Activated CD4-positive, alpha-beta T cell treated with anti-CD3 and anti-CD28 coated beads, Interleukin-2, amount 10 ng/mL, durations not matched to agents 24 days and 14 days (primary cell): ENCODE measurements around the gene ABL1. TPM values are rescaled to one million over a fixed set of nuclear protein-coding genes. Genes with fewer than 3 reads are reported as not detected.
"Not testable (repeated sequence)": the region's sequence is repeated elsewhere in the genome, so short reads cannot be mapped to it uniquely, and the experiment has no call there.

Source experiments
- DNase-seq: peaks from one replicate; pipeline ENCODE4 v3.0.0; 2022
- H3K27ac Mint-ChIP-seq: one replicate; pipeline ENCODE4 v1.8.0; 2022; ENCODE audit warnings: mild to moderate bottlenecking, mixed read lengths
- H3K27me3 Mint-ChIP-seq: one replicate; pipeline ENCODE4 v1.8.0; 2022; ENCODE audit warnings: mixed read lengths
- H3K36me3 Mint-ChIP-seq: one replicate; pipeline ENCODE4 v1.8.0; 2022; ENCODE audit warnings: low read depth, mild to moderate bottlenecking, mixed read lengths
- H3K4me1 Mint-ChIP-seq: one replicate; pipeline ENCODE4 v1.8.0; 2021; ENCODE audit warnings: mixed read lengths
- H3K4me3 Mint-ChIP-seq: one replicate; pipeline ENCODE4 v1.8.0; 2022; ENCODE audit warnings: mild to moderate bottlenecking, moderate library complexity, mixed read lengths
- H3K9me3 Mint-ChIP-seq: one replicate; pipeline ENCODE4 v1.8.0; 2021; ENCODE audit warnings: mixed read lengths
- intact Hi-C: fragments of 100-400 bp; cut with micrococcal nuclease; formaldehyde crosslinking; loops from one replicate; pipeline ENCODE4 v1.15.1; 2023
- total RNA-seq: library from RNA; stranded (reverse); gene quantifications from 2 replicates; pipeline ENCODE4 v1.2.3, GENCODE V29; 2022

ABL1 gene
- total RNA-seq, 1 donor from 2014 or later: 35.7 TPM

GRCh38 chr9:130908878-130909355 lies 73.9 kb downstream of the ABL1 start:
- Mint-ChIP-seq H3K4me1 (no peaks in the 10 kb centered on the region), H3K4me3 (no peak overlapping the region), H3K36me3 (no peaks in the 10 kb centered on the region), H3K27me3 (peaks cover 2% of the 10 kb centered on the region), H3K27ac (no peak overlapping the region), H3K9me3 (no peaks in the 10 kb centered on the region)
- intact Hi-C loops: no loop called here
- DNase-seq: no peak

- H3K4me3 Mint-ChIP-seq, DNase-seq, H3K9me3 Mint-ChIP-seq, H3K27ac Mint-ChIP-seq, H3K27me3 Mint-ChIP-seq, intact Hi-C loops, H3K36me3 Mint-ChIP-seq, H3K4me1 Mint-ChIP-seq: not testable (repeated sequence)
Observed at GRCh38 chr9:130910041-130910440, 75.0 kb downstream of the ABL1 start.

- intact Hi-C loops, H3K4me1 Mint-ChIP-seq, H3K27me3 Mint-ChIP-seq, H3K36me3 Mint-ChIP-seq, H3K4me3 Mint-ChIP-seq, H3K9me3 Mint-ChIP-seq, H3K27ac Mint-ChIP-seq, DNase-seq: not testable (repeated sequence)
Observed at GRCh38 chr9:130910670-130911069, 75.6 kb downstream of the ABL1 start.

DNA sequence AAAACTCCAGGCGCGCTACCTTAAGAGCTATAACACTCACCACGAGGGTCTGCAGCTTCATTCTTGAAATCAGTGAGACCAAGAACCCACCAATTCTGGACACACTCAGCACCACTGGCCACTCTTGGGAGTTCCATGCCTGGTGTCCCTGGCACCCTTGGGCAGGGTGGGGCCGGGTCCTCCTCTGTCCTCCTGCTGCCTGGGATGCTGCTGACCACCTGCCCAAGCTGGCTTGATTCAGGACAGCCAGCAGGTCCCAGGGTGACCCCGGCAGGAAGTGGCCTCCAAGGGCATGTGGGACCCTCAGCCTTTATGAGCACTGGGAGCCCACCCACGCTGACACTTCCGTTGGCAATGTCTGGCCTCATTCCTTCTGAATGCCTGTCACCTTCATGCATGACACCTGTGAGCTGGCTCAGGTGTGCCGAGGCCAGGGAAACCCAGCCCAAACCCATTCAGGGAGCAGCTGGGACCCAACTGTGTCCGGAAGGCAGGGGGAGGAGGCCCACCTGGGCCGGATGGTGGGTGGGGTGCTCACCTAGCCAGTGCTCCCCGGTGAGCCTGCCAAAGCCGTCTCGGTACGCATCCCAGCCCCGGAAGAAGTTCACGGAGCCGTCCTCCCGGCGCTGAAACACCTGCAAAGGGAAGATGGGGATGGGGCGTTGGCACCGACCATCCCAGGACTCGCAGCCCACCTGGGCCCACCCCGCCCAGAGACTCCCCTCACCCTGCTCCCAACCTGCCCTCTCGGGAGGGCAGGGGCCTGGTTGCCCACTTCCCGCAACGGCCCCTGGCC lies 76.4 kb downstream of the ABL1 start:
- Mint-ChIP-seq H3K27me3 (peaks cover 2% of the 10 kb centered on the region), H3K4me3 (no peak overlapping the region), H3K9me3 (no peaks in the 10 kb centered on the region), H3K4me1 (no peaks in the 10 kb centered on the region), H3K27ac (no peak overlapping the region), H3K36me3 (no peaks in the 10 kb centered on the region)
- intact Hi-C loops: no loop called here
- DNase-seq: no peak

DNA sequence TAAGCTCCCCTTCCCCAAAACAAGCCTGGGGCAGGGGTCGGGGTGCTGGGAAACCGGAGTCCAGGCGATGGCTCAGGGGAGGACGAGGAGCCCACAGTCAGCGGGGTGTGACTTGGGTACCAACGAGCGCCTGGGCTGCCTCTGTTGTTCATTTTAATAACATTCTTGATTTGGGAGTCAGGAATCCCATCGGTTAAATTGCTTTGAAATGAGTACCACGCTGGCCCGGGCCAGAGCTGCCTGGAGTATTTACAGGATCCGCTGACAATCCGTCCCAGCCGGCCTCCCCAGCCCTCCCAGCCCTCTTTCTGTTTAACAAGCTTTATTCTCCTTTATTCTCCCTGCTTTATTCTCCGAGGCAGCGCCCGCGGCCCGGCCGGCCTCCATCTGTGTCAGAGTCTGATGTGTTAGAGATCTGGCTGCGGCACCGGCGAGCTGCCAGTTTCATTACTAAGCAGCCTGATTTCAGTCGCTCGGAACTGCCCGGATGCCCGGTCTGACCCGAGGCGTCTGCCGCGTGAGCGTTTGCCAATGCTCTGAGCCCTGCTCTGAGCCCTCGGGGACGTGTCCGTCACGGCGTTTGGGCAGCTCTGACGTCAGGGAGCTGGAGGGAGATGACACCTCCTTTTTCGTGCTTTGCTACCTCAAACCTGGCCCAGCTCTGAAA lies 78.0 kb downstream of the ABL1 start:
- no peaks in the 10 kb centered on the region for H3K36me3 Mint-ChIP-seq
- no peaks in the 10 kb centered on the region for H3K27me3 Mint-ChIP-seq
- no peak overlapping the region for H3K4me3 Mint-ChIP-seq
- H3K4me1 Mint-ChIP-seq: no peaks in the 10 kb centered on the region
- intact Hi-C loops: no loop called here
- no peak for DNase-seq
- H3K9me3 Mint-ChIP-seq: no peaks in the 10 kb centered on the region
- no peak overlapping the region for H3K27ac Mint-ChIP-seq

- H3K4me1 Mint-ChIP-seq: no peaks in the 10 kb centered on the region
- H3K27ac Mint-ChIP-seq: no peak overlapping the region
- H3K9me3 Mint-ChIP-seq: no peaks in the 10 kb centered on the region
- H3K4me3 Mint-ChIP-seq: no peak overlapping the region
- H3K27me3 Mint-ChIP-seq: no peaks in the 10 kb centered on the region
- no peaks in the 10 kb centered on the region for H3K36me3 Mint-ChIP-seq
- no peak for DNase-seq
- intact Hi-C loops: no loop called here
Observed at GRCh38 chr9:130913599-130914416, 78.8 kb downstream of the ABL1 start.

- no peaks in the 10 kb centered on the region for H3K9me3 Mint-ChIP-seq
- no peak overlapping the region for H3K27ac Mint-ChIP-seq
- no peaks in the 10 kb centered on the region for H3K27me3 Mint-ChIP-seq
- H3K4me3 Mint-ChIP-seq: no peak overlapping the region
- H3K4me1 Mint-ChIP-seq: no peaks in the 10 kb centered on the region
- DNase-seq: no peak
- intact Hi-C loops: no loop called here
- no peaks in the 10 kb centered on the region for H3K36me3 Mint-ChIP-seq
Observed at GRCh38 chr9:130914417-130915095, 79.5 kb downstream of the ABL1 start.

GRCh38 chr9:130915096-130915447 lies 80.0 kb downstream of the ABL1 start:
- Mint-ChIP-seq H3K36me3 (no peaks in the 10 kb centered on the region), H3K27ac (no peak overlapping the region), H3K27me3 (no peaks in the 10 kb centered on the region), H3K4me3 (no peak overlapping the region), H3K9me3 (no peaks in the 10 kb centered on the region), H3K4me1 (no peaks in the 10 kb centered on the region)
- no peak for DNase-seq
- intact Hi-C loops: no loop called here

- H3K27ac Mint-ChIP-seq: no peak overlapping the region
- no peak overlapping the region for H3K4me3 Mint-ChIP-seq
- H3K36me3 Mint-ChIP-seq: no peaks in the 10 kb centered on the region
- H3K9me3 Mint-ChIP-seq: no peaks in the 10 kb centered on the region
- no peaks in the 10 kb centered on the region for H3K4me1 Mint-ChIP-seq
- no peak for DNase-seq
- intact Hi-C loops: no loop called here
- H3K27me3 Mint-ChIP-seq: no peaks in the 10 kb centered on the region
Observed at GRCh38 chr9:130917168-130917960, 82.3 kb downstream of the ABL1 start.

GRCh38 chr9:130918101-130918825 lies 83.2 kb downstream of the ABL1 start:
- intact Hi-C loops: no loop called here
- Mint-ChIP-seq H3K27ac (no peak overlapping the region), H3K27me3 (no peaks in the 10 kb centered on the region), H3K4me1 (no peaks in the 10 kb centered on the region), H3K9me3 (no peaks in the 10 kb centered on the region), H3K4me3 (no peak overlapping the region), H3K36me3 (no peaks in the 10 kb centered on the region)
- no peak for DNase-seq

- no peak overlapping the region for H3K27ac Mint-ChIP-seq
- H3K4me3 Mint-ChIP-seq: no peak overlapping the region
- H3K36me3 Mint-ChIP-seq: no peaks in the 10 kb centered on the region
- no peak for DNase-seq
- intact Hi-C loops: no loop called here
- no peaks in the 10 kb centered on the region for H3K4me1 Mint-ChIP-seq
- no peaks in the 10 kb centered on the region for H3K9me3 Mint-ChIP-seq
- no peaks in the 10 kb centered on the region for H3K27me3 Mint-ChIP-seq
Observed at GRCh38 chr9:130918826-130919558, 83.9 kb downstream of the ABL1 start.

GRCh38 chr9:130919559-130920145 lies 84.6 kb downstream of the ABL1 start:
- intact Hi-C loops: no loop called here
- DNase-seq: no peak
- Mint-ChIP-seq H3K27ac (no peak overlapping the region), H3K4me3 (no peak overlapping the region), H3K36me3 (no peaks in the 10 kb centered on the region), H3K27me3 (no peaks in the 10 kb centered on the region), H3K4me1 (no peaks in the 10 kb centered on the region), H3K9me3 (no peaks in the 10 kb centered on the region)
